Measurements from ENCODE around the gene SMIM35.
A peak's percentile ranks its signal among the peaks of the same experiment; 100 is the strongest.
"Not testable (repeated sequence)": the region's sequence is repeated elsewhere in the genome, so short reads cannot be mapped to it uniquely, and the experiment has no call there.

Gene SMIM35

DNA sequence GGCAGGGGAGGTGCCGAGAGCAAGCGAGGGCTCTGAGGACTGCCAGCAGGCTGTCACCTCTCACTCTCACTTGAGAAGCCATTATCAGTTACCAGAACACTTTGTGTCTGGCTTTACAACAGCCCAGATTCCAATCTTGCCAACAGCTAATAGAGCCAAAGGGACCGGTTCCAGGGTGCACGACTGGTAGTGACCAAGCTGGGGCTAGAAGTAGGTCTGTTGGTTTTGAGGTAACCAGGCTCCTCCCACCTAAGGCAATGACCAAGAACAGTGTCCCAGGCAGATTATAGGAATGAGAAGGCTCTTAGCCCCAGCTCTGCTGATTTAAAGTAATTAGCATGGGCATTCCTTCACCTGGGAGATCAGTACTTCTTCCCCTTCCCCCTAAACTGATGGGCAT lies 107.8 kb downstream of the SMIM35 start:
- DNase-seq = no peak

DNA sequence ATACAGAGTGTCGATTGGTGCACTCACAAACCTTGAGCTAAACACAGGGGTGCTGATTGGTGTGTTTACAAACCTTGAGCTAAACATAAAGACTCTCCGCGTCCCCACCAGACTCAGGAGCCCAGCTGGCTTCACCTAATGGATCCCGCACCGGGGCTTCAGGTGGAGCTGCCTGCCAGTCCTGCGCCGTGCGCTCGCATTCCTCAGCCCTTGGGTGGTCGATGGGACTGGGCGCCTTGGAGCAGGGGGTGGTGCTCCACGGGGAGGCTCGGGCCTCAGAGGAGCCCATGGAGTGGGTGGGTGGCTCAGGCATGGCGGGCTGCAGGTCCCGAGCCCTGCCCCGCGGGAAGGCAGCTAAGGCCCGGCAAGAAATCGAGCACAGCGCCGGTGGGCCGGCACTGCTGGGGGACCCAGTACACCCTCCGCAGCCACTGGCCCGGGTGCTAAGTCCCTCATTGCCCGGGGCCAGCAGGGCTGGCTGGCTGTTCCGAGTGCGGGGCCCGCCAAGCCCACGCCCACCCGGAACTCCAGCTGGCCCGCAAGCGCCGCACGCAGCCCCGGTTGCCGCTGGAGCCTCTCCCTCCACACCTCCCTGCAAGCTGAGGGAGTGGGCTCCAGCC lies 108.4 kb downstream of the SMIM35 start:
- DNase-seq = not testable (repeated sequence)

DNA sequence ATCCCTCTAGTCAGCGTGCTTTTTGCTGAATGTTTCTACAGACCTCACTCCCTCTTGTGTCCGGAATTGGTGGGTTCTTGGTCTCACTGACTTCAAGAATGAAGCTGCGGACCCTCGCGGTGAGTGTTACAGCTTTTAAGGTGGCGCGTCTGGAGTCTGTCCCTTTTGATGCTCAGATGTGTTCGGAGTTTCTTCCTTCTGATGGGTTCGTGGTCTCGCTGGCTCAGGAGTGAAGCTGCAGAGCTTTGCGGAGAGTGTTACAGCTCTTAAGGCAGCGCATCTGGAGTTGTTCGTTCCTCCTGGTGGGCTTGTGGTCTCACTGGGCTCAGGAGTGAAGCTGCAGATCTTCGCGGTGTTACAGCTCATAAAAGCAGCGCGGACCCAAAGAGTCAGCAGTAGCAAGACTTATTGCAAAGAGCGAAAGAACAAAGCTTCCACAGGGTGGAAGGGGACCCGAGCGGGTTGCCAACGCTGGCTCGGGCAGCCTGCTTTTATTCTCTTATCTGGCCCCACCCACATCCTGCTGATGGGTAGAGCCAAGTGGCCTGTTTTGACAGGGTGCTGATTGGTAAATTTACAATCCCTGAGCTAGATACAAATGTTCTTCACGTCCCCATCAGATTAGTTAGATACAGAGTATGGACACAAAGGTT lies 109.0 kb downstream of the SMIM35 start:
- not testable (repeated sequence) for DNase-seq

DNA sequence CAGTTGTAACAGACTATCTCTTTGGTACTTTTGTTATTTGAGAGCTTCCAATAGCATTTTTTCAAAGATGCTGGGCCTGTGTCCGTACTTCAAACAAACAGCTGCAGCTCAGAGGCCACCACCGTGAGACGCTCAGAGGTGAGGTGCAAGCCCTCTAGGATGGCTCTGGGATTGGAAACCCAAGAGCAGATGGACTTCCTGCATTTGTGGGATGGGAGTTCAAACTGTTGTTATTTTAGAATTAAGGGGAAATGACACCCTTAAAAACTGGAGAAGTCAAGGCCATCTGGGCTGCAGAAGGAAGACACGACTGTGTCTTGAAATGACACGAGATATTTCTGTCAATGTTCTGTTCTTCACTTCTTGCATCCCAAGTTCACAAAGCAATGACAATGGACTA lies 109.7 kb downstream of the SMIM35 start:
- no peak for DNase-seq

DNA sequence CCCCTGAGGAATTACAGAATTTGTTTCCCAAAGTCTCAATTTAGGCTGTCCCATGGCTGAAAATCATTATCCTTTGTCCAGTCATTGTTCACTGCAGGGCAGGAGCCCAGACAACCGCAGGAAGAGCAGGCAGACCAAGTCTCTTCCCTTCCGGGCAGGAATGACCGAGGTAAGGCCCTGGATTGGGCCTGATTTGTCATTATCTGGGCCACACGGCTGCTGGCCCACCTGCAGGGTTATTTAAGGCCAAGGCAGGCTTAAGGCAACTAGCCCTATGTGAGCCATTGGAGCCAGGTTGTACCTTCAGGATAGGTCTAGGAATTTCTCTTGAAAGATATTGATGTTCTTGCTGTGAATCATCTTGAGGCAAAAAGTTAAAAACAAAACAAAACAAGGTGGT lies 110.3 kb downstream of the SMIM35 start:
- DNase-seq = no peak

DNA sequence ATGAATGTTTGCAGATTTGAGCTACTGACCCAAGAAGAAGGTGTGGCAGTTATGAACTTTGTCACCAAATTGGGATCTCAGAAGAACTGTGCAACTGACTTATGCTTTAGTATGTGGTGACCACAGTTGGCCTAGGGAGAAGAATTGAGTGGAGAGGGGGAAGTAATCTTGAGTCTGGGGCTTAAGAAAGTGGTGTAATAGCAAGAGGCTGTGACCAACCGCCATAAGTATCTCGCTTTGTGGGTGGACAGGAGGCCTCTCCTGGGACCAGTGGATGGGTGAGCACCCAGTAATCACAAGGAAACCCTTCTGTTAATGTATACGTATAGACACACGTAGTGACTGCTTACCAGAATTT lies 113.3 kb downstream of the SMIM35 start:
- DNase-seq = no peak

DNA sequence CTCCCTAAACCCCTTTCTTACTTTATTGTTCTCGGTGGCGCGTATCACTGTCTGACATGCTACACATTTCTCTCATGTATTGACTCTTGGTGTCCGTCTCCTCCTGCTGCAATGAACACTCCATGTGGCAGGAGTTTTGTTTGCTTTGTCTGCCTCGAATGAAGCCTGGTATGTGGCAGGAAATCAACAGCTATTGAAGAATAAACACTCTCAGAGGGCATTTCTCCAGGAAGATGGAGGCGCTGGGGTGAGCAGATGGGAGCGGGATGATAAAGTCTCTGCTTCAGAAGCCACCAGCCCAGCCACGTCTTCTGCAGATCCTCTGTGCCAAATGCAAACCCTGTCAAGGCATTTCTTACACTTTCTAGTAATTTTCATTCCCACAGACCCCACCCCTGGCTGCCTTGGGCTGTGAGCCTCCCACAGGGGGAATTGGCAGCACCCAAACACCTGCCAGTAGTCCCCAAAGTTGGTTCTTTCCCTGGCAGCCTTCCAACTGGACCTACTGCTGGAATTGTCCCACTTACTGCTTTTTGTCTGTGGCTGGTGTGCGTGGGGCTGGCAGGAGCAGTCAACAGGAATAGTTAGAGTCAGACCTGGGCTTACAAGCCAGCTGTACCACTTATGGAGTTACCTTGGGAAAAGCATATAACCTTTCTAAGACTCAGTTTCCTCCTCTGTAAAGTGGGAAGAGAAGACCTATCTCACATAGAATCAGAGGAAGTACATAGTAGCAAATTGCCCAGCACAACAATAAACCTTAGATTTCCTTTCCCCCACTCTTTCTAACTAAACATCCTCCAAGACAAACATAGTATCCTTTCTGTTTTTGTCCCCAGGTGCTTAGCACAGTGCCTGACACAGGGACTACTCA lies 113.9 kb downstream of the SMIM35 start:
- DNase-seq = no peak

DNA sequence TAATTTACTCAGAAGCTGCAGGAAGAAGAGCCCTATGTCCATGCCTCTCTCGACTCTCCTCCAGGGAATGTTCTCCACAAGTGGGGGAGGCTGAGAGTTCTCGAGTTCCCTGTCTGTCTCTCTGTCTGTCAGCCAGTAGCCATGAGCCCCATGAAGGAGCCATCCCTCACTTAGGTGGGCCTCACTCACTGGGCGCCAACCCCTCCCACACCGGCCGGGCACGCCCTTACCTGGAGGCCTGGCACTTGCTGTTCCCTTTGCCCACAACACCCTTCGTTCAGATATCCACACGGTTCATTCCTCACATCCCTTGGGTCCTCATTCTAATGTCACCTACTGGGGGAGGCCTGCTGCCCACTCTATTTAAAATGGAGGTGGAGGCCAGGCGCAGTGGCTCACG lies 114.7 kb downstream of the SMIM35 start:
- no peak for DNase-seq

DNA sequence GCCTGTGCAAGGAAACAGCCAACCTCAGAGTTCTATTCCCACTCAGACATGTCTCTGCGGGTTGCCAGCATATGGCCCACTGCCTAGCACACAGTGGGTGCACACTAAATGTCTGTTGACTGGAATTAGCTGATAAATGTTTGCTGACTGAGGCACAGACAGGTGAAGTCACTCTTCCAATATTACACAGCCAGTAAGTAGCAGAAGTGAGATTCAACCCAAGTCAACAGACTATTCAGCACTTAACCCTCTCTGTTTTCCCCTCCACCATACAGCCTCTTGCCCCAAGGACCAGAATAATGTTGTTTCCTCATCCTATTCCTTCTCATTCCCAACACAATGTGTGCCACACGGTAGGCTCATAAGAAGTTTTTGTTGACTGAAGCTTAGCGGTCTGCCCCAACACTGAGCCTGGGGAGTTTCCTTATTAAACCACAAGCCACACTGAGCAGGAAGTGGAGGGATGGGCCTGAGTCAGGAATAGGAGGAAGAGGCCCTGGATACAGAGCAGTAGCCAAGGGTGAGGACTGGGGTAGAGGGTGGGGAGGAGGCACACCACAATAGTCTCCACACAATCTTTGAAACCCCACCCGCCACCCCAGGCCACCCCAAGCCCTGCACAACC lies 116.3 kb downstream of the SMIM35 start:
- DNase-seq = peak; percentile 60 to 63

DNA sequence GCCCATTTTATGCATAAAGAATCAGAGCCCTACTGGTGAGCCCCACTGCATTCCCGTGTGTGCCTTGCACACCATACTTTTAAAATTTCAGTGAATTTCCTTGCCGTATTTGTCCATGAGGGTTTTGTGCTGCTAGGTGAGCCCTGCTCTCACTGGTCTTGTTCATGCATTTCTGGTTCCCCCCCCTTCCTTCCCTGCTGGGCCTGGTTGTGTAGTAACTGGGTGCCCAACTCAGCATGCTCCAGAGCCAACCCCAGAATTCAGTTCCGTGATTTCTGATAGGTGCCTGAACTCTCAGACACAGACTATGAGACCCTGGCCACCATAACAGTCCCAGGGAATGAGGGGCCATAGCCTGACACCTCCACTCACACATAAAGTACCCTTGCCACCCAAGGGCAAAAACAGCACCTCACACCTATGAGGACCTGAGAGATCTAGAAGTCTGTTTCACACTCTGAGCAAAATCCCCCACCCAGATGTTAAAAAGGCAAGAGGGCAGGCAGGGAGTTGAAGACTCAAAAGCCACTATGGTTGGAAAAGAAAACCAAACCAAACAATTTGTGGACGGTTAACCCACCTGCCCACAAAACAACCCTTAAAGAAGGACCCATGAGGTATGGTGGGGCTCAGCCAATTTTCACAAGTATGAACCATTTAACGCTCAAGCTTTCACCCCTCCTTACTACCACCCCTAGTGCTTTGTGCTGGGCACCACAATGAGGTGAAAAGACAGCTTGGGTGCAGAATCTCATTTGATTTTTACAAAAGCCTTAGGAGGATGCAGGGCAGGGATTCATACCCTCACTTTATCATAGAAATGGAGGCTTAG lies 117.4 kb downstream of the SMIM35 start:
- DNase-seq = no peak

DNA sequence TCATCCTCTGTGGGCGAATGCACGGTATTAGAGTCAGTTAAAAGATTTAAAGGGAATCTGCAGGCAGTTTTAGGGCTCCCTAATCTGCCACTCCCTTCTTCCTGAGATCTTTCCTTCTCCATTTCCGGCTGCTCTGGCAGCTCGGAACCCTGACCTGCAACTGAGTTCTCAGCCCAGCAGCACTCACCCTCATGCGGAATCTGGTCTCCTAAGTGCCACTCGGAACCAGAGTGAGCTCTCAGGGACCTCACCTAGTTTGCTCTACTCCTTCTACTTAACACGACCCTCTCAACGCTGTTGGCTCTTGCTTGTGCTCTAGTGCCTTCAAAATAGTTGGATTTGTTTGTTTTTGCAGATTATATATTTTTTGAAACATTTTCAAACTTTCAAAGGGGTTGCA lies 119.9 kb downstream of the SMIM35 start:
- no peak for DNase-seq

DNA sequence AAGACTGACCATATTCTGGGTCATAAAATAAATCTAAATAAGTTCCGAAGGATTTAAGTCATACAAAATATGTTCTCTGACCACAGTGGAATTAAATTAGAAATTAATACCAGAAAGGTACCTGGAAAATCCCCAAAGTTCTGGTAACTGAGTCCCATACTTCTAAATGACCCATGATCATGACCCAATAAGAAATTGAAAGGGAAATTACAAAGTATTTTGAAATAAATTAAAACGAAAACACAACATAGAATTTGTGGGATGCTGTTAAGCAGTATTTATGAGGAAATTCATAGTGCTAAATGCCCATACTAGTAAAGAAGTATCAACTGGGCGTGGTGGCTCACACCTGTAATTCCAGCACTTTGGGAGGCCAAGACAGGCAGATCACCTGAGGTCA lies 123.9 kb downstream of the SMIM35 start:
- no peak for DNase-seq

DNA sequence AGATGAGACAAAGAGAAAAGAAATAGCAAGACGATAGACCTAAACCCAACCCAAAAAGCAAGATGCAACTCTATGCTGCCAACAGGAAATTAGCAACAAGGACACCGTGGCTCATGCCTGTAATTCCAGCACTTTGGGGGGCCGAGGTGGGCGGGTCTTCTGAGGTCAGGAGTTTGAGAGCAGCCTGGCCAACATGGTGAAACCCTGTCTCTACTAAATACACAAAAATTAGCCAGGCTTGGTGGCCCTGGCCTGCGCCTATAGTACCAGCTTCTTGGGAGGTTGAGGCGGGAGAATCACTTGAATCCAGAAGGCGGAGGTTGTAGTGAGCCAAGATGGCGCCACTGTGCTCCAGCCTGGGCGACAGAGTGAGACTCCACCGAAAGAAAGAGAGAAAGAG lies 124.9 kb downstream of the SMIM35 start:
- no peak for DNase-seq

DNA sequence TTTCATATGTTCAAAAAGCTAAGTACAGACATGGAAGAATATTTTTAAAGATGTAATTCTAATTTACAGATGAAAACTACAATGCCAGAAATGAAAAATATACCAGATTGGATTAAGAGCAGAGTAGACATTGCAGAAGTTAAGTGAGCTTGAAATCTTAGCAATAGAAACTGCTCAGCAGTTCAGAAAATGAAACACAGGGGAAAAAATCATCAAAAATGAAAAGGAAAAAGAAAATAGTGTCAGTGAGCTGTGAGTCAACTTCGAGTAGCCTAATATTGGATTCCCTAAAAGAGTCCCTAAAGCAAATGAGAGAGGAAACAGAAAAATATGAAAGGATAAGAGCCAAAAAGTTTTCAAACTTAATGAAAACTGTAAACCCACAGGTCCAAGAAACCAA lies 126.4 kb downstream of the SMIM35 start:
- DNase-seq = no peak

DNA sequence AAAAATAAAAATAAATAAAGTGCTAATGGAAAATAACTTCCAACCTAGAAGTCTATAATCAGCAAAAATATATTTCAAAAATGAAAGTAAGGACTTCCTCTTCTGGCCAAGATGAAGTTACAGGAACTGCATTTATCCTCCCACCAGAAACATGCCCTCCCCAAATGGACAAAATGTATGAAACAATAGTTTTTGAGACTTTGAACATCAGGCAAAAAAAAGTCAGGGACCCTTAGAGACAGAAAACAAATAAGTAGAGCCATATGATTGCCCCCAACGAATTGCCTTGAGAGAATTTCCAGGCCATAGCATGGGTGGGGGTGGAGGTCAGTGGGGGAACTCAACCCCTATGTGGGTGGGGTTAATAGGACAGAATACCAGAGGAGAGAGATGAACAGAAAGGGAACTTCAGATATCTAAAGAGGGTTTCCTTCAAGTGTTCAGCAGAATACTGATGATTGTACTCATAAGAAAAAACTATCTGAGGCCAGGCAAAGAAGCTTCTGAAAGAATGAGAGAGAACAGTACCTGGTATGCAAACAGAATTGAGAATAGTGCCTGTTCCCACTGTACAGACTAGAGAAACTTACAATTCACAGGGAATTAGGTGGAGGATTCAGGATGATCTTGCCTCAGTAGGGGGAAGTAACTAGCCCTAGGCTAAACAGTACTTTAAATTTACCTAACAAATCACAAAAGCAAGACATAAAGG lies 127.2 kb downstream of the SMIM35 start:
- no peak for DNase-seq

DNA sequence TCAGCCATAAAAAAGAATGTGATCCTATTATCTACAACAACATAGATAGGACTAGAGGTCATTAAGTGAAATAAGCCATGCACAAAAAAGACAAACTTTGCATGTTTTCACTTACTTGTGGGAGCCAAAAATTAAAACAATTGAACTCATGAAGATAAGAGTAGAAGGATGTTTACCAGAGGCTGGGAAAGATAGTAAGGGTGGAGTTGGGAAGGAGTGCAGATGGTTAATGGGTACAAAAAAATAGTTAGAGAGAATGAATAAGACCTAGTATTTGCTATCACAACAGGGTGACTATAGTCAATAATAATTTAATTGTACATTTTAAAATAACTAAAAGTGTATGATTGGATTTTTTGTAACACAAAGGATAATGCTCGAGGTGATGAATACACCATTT lies 127.8 kb downstream of the SMIM35 start:
- no peak for DNase-seq
